GM19240 (cell line): ENCODE results near the gene OTOP2.
"Not testable (repeated sequence)": the region's sequence is repeated elsewhere in the genome, so short reads cannot be mapped to it uniquely, and the experiment has no call there.

Source experiments
- DNase-seq: peaks from one replicate; pipeline ENCODE4 v3.0.0; 2011; ENCODE audit warnings: low spot score; ENCODE audit not compliant: insufficient read length

OTOP2 gene

GRCh38 chr17:74900208-74900607 lies 23.9 kb upstream of the OTOP2 start:
- DNase-seq, result no peak

DNA sequence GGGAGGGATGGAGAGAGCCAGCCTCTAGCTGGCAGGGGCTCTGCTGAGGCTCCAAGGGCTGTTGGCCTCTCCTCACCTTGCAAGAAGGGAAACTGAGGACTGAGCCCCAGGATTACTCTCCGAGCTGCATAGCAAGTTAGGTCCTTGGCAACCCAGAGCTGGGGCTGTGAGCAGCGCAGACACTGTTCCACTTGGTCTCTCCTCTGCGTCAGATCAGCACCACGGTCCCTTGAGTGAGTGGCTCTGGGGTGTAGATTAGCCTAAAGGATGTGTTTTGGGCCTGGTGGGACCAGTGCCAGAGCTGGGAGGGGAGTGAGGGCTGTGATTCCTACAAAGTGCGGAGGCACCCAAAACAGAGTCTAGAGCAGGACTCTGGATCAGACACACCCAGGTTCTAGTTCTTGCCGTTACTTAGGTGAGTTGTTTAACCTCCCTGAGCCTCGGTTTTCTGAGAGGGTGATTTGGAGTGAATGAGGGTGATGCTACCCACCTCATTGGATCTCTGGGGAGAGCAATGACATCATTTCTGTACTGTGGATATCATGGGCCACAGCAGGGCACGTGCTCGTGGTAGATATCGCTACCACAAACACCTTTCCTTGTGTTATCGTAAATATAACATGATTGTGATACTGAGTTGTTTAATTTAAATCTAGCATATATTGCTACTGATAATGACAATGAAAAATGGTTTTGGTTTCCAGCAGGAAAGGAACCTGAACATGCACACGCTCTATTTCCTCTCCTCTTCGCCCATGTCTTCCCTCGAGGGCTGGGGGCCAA lies 22.5 kb upstream of the OTOP2 start:
- no peak for DNase-seq

DNA sequence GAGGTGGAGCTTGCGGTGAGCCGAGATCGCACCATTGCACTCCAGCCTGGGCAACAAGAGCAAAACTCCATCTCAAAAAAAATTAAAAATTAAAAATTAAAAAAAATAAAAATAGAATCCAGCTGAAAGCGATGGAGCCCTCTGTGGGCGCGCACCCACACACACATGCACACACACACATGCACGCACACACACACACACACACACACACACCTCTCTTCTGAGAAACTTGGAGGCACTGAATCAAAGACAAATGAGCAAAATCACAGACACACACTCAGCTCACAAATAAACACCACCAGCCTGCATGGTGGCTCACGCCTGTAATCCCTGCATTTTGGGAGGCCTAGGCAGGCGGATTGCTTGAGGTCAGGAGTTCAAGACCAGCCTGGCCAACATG lies 21.0 kb upstream of the OTOP2 start:
- no peak for DNase-seq

GRCh38 chr17:74903671-74904070 lies 20.4 kb upstream of the OTOP2 start:
- DNase-seq, result no peak

DNA sequence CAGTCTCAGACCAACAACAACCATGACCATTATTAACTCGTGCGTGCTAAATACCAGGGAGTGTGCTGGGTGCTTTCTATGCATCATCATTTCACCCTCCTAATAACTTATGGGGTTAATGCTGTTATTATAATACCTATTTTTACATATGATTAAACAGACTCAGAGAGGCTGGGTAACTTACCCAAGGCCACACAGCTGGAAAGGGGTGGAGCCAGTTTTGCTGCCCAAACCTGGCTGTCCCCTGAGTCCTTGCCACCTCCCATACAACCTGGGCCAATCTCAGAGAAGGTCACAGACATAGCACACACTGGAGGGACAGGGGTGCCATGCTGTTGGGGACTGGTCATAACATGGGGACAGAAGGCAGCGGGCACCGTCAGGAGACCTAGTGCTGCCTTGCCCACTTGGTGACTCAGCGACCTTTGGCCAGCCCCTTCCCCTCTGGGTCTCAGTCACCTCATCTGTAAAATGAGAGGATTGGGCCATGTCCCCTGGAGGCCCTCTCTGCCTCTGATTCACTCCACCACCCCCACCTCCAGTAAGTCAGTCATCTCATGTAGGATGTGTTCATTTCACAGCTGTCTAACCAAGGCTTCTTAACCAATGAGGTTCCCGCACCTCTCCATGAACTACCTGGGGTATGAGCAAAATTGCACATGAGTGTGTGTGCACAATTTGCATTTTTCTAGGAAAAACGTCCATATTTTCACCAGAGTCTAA lies 19.2 kb upstream of the OTOP2 start:
- no peak for DNase-seq

- DNase-seq, result not testable (repeated sequence)
These were observed 17.8 kb upstream of the OTOP2 start for GRCh38 chr17:74906214-74906793.

GRCh38 chr17:74907012-74907411 lies 17.1 kb upstream of the OTOP2 start:
- DNase-seq, result no peak

DNA sequence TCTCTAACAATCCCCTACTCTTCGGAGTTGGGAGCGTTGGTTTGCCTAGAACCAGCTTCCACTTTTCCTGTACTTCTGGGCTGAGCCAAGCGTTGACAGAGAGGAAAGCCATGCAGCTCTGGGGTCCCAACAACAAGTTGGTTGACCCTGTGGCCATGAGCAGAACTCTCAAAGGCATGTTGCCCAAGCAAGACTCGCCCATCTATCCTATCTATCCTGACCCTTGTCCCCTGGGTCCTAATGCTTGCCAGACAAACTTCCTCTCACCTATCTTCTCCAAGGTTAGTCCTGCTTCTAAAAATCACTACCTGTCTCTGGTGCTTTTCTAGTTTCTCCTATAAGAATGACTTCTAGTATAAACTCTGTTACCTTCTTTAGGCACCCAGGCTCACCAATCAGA lies 15.0 kb upstream of the OTOP2 start:
- not testable (repeated sequence) for DNase-seq

DNA sequence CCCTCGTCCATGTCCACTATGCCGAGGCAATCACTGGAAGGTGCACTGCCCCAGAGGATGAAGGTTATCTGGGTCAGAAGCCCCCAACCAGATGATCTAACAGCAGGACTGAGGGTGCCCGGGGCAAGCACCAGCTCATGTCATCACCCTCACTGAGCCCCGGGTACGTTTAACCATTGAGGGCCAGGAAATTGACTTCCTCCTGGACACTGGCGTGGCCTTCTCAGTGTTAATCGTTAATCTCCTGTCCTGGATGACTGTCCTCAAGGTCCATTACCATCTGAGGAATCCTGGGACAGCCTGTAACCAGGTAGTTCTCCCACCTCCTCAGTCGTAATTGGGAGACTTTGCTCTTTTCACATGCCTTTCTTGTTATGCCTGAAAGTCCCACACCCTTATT lies 12.7 kb upstream of the OTOP2 start:
- DNase-seq, result not testable (repeated sequence)

GRCh38 chr17:74916136-74916850 lies 7.8 kb upstream of the OTOP2 start:
- no peak for DNase-seq

DNA sequence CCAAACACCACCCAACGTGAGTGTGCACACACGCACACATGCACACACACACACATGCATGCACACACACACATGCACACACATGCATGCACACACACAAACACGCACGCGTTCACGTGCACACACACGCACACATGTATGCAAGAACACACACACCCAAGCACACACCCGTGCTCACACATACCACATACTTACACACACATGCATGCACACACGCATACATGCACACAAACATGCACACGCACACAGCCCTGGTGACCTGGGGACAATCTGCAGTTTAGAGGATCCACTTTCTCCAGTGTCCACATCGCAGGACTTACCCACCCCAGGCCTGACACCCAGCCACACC lies 7.2 kb upstream of the OTOP2 start:
- DNase-seq, result no peak

DNA sequence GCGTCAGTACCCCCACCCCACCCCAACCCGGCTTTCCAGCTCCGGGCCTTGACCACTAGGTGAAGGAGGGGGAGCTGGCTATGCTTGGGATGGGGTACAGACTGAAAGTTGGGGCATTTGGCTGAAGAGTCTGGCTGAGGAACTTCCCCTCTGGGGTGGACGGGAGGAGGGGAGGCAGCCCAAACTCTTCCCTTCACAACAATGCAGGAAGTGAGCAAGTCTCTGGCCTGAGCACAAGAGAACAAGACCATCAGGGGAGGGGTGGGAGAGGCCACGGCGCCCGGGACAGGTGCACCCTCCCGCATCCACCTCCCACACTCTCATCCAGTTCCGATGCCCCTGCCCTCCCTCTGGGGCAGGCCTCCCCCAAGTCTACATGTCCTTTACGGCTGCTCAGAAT lies 6.6 kb upstream of the OTOP2 start:
- DNase-seq, result no peak

DNA sequence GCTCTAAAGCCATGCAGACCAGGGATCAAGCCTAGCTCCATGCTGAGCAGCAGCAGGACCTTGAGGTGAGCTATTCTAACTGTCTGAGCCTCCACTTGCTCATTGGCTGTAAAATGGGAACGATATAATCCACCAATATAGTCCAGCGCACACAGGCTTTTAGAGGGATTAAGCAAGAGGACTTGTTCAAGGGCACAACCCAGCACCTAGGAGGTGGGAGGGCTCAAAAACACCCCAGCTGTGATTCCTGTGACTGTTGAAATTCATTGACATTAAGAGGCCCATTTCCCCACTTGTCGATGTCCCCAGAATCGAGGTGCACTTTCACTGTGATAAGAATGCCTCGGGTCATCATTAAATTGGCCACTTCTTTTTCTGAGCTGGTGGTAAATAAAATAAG lies 5.2 kb upstream of the OTOP2 start:
- DNase-seq, result no peak

DNA sequence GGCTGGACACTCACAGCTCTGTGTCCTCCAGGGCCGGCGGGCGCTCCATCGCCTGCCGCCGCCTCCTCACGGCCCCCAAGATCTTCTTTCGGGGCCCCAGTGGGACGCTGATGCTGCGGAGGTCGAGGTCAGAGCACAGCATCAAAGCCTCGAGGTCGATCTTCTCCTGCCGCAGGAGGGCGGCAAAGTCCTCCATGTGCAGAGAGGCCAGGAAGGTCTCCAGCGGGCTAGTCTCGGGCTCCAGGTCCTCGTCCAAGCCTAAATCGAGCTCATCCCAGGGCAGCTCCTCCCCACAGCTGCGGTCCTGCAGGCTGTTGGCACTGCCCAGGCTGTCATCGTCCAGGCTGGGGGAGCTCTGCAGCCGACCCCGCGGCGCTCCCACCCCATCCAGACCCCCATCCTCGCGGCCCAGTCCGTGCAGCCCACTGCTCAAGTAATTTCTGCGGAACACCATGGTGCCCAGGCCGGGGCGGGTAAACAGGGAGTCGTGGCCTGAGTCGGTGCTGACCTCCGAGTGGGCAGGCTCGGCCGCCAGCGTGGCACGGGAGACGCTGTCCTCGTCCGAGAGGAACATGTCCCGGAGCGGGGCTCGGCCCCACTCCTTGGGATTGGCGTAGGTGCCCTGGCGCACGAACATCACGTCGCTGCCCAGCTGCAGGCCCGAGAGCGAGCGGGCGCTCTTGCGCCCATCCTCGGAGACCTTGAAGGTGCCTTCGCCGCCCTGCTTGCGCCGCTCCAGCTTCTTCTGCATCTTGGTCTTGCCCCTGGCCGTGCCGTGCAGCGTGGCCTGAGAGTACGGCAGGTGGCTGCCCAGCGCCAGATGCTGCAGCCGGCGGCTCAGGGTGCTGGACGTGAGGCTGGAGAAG lies 4.4 kb upstream of the OTOP2 start:
- DNase-seq, result no peak

DNA sequence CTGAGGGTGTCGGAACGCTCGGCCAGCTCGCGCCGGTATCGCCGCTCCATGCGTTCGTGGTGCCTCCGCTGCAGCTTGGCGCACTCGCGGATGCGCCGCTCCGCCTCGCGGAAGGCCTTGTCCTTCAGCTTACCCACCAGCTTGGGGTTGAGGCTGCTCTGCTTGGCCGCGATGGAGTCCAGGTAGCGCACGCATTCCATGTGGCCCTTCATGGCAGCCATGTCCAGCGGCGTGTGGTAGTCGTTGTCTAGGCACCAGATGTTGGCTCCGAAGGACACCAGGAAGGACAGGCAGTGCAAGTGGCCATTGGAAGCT lies 3.8 kb upstream of the OTOP2 start:
- no peak for DNase-seq

DNA sequence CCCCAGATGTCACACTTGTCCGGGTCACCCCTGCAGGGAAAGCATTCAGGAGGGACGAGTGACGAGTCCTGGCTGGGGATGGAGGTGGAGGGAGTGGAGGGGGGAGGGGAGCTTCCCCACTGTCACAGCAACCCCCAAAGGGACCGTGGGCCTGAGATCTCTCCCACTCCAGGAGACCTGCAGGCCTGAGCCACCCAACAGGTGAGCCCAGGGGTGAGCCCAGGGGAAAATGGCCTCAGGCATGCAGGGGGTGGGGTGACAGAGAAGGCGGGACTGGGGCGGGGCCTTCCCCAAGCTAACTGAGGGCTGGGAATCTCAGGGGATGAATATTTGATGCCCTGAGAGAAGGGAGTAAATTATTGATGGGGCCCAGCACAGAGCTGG lies 3.4 kb upstream of the OTOP2 start:
- DNase-seq, result no peak

DNA sequence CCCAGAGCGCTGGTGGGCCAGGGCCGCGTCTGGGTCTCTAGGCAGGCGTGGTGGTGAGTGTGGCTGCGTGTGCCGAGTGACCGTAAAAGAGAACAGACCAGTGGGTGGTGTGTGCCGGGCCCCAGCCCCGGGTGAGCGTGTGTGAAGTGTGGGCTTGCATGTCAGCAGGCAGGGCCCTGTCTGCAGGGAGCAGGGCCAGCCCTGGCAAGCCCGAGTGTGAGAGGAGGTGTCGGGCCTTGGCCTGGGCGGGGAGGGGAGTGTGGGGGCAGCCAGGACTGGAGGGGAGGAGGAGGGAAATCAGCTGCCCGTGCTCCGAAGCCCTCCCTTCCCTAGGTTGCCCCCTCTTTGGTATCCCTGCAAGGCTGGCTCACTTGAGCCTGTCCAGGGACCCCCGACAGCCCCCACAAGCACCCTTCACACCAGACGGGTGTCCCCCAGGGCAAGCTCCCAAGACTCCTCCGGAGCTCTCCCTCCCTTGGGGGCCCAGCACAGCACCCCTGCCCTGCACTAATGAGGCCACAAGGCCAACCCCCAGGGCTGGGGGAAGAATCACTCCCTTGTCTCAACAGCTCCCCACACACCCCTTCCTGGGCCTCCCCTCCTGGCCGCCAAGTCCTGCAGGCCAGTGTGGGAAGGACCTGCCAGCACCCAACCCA lies 2.9 kb upstream of the OTOP2 start:
- no peak for DNase-seq

- no peak for DNase-seq
These were observed 2.3 kb upstream of the OTOP2 start for GRCh38 chr17:74921769-74922168.

GRCh38 chr17:74922172-74922571 lies 1.9 kb upstream of the OTOP2 start:
- no peak for DNase-seq

DNA sequence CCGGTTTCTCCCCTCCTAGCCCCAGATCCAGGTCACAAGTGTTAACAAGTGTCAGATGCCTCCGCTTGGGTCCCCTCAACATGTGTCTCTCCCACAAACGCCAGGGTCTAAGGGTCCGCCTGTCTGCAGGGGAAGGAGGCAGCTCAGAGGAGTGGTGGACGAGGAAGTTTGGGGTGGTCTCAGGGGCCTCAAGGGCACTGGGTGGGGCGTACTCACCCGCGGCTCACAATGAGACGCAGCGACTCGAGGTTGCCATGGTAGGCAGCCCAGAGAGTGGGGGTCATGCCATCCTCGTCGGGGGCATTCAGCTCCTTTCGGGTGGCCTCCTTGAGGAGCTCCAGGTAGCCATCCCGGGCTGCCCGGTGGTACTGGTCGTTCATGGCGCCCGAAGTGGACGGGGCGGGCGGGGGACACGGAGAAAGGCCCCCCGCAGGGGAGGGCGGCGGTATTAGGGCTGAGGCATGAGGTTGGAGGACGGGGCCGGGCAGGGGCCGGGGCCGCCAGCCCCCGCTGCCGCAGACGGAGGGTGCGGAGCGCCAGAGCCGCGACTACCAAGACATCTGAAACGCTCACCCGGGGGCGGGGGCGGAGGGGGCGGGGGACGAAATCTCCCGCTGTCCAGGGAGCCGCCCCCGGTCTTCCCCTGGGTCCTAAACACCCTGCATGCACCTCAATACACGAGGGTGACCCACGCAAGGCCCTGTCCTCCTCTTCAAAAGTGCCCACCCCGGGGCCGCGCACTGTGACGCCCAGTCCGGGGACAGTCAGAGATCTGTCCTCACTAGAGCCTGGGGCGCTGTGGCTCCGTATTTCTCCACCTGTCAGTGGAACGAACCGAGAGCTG lies 1.2 kb upstream of the OTOP2 start, which contains the start of gene USH1G:
USH1G (minus strand) TSS at position 562 of the 844 bp plus-strand sequence; CDS start at position 380, 182 bp downstream.
- DNase-seq, result no peak
